Stimulated activated CD4-positive, alpha-beta T cell treated with anti-CD3 and anti-CD28 coated beads, Interleukin-1b, Interleukin-23, amount 100 ng/mL, for 24 hours (primary cell): ENCODE measurements around the gene MYO1H.

Experiments
- DNase-seq, 4 experiments: peaks; one replicate each; pipeline ENCODE4 v3.0.0-alpha.2; 2020; ENCODE audit warnings: low read depth in 4 of 4, low spot score in 1 of 4

The MYO1H gene

DNA sequence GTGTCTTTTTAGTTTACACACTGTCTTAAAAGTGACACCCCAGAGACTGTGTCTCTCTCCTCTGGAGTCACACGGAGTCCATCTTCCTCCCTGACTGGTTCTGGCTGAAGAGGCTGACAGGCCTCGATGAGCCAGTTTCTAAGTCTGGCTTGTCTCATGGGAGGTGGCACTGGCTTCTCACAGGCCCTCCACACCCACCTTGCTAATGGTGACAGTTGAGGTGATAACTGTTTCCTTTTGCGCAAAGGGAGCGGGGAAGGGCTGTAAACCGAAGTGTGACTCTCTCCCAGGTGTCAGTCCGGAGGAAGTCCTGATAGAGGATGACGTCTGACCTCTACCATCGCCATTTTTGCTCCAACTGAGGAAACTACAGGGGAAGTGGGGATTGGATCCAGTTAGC lies 99.2 kb downstream of the MYO1H start:
- no peak for DNase-seq

DNA sequence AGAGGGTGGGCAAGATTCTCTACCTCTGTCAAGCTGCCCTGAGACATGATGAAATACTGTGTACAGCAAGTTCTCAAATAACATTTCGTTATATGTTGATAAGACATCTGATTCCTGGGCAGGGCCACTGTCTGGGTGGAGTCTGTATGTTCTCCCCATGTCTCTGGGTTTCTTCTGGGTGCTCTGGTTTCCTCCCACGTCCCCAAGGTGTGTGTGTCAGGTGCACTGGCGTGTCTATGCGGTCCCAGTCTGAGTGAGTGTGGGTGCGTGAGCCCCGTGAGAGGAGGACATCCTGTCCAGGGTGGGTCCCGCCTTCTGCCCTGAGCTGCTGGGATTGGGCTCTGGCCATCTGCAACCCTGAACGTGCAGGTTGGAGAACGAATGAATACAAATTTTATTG lies 99.8 kb downstream of the MYO1H start:
- no peak for DNase-seq

- no peak for DNase-seq
Measured at GRCh38 chr12:109448272-109448671, 100.6 kb downstream of the MYO1H start.

GRCh38 chr12:109448707-109449390 lies 101.1 kb downstream of the MYO1H start:
- no peak for DNase-seq

DNA sequence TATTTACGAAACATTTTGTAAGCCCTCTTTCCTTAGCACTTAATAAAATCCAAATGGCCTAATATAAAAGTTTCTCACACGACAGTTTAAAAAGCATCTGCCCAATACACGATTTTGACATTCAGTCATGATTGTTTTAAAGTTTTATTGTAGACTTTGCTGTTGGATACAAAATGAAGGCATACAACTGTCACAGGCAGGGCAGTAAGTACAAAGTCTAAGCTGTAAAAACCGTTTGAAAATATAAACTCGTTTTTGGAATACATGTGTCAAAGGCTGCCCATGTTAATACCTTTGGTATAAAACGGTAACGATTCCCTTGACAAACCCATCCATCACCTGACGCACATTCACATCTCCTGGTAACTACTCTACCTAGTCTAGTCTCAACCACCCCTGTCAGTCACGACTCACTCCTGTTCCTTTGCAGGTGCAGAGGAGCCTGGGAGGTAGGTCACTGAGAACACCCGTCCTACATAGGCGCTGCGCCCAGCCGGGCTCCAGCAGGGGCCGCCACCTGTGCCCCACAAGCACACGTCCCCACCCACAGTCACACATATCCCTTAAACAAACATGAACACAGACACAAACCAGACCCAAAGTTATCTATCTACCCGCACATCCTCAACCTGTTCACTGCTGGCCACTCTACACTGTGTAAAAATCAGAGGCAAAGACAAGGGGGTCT lies 102.3 kb downstream of the MYO1H start:
- no peak for DNase-seq

- no peak for DNase-seq
Measured at GRCh38 chr12:109450980-109451379, 103.3 kb downstream of the MYO1H start.

- DNase-seq = no peak
Measured at GRCh38 chr12:109451400-109451799, 103.7 kb downstream of the MYO1H start.

DNA sequence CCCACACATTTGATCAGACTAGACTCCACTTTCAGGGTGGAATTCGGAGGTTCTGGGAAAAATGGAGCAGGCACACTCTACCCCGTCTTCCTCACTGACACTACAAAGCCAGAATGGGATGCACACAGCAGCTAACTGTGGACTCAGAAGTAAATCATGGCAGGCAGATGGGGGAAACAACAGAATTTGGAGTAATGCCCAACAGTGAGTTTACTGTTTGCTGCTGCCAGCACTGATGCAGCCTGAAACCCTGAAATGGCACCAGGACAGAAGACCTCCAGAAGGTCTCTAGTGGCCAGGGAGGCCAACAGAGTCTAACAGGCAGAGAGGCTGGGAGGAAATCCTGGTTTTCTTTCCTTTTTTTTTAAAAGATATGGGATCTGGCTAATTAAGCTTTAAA lies 104.8 kb downstream of the MYO1H start:
- no peak for DNase-seq

DNA sequence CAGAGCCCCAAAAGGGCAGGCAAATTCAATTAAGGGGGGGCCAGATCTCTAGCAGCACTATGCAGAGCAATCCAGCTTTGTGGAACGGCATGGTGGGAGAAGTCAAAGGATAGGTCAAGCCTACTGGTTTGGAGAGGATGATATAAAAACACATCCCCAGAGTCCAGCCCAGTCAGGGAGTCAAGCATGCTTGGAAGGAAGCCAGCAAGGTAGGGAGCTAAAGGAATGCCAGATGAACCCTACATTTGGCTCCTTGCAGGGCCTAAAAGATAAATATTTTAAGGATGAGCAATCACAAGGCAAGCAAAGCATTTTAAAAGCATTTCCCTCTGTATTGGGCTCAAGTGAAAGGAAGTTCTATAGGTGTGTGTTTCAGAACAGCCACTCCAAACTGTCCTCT lies 108.0 kb downstream of the MYO1H start:
- no peak for DNase-seq

GRCh38 chr12:109458086-109458485 lies 110.4 kb downstream of the MYO1H start:
- DNase-seq = no peak

GRCh38 chr12:109458771-109459208 lies 111.1 kb downstream of the MYO1H start:
- DNase-seq = no peak

GRCh38 chr12:109459247-109459646 lies 111.5 kb downstream of the MYO1H start:
- DNase-seq = no peak

GRCh38 chr12:109460538-109460937 lies 112.8 kb downstream of the MYO1H start:
- no peak for DNase-seq

GRCh38 chr12:109461049-109461845 lies 113.5 kb downstream of the MYO1H start:
- DNase-seq = no peak

DNA sequence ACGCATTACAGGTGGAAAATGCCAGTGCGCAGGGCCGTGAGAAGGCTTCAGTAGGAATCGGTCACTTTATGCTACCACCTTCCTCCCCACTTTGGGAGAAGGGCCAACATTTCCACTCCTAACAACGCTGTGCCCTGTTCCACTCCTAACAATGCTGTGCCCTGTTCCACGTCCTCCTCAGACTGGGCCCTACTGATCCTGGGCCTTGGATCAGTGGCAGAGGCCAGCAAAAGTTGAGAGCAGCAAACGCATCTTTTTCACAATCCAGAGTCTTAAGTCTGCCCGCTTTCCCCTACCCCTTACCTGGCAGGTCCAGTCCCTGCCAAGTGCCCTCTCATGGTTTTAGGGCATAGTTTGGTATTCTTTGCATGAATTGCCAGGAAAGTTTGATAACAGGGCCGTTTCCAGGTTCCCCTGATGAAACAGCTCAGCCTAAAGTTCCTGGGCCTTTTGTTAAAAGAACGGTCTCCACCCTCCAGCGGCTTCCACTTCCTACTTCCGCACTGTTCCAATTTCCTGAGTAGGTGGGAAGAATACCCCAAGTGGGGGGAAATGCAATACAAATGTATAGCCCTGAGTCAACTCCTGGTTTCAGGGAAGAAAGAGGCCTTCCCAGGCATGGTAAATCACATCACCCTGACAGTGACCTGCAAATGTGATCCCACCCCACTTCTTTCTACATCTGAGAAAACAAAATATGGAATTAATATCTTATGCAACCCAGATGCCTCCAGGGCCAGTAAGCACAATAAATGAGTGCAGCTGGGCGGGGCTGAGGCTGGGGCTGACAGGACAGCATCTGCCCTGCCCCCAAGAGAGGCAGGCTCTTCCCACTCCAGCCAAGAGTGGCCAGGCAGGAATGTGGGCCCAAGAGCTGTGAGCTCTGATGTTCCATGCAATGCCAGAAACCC lies 114.4 kb downstream of the MYO1H start:
- no peak for DNase-seq

- DNase-seq = no peak
Measured at GRCh38 chr12:109462868-109463692, 115.4 kb downstream of the MYO1H start.

- no peak for DNase-seq
Measured at GRCh38 chr12:109463756-109464155, 116.1 kb downstream of the MYO1H start.

GRCh38 chr12:109464642-109465351 lies 117.1 kb downstream of the MYO1H start:
- DNase-seq = no peak

DNA sequence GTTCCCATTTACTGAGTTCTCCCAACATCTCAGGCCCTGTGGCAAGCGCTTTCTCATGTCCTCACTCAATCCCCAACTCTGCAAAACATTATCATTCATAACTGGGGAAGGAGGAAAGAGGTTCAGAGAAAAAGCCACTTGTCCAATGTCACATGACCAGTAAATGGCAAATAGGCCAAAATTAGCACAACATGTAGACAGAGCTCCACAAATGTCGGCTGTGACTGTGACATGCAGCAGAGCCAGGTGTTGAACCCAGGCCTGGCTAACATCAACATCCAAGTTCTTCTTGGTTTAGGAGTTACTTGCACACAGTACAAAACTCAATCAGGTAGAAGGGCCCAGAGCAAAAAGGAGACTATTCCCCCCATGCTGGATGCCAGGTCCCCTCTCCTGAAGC lies 118.6 kb downstream of the MYO1H start:
- no peak for DNase-seq

GRCh38 chr12:109466821-109467220 lies 119.1 kb downstream of the MYO1H start:
- no peak for DNase-seq
